Neural progenitor cell (in vitro differentiated cells): ENCODE results near the gene ARHGAP8.

ENCODE experiments used
- EZH2 ChIP-seq: fragments of 200-600 bp; sonication (generic); IDR thresholded peaks from 2 replicates; pipeline ENCODE4 v1.6.1; 2017; ENCODE audit warnings: antibody characterized with exemption, mild to moderate bottlenecking, moderate library complexity
- TF ChIP-seq, protein P1 (sequence below): fragments of 200-600 bp; sonication (generic); IDR thresholded peaks from 2 replicates; pipeline ENCODE4 v1.5.1; 2017; ENCODE audit warnings: antibody characterized with exemption, mild to moderate bottlenecking

DNA sequence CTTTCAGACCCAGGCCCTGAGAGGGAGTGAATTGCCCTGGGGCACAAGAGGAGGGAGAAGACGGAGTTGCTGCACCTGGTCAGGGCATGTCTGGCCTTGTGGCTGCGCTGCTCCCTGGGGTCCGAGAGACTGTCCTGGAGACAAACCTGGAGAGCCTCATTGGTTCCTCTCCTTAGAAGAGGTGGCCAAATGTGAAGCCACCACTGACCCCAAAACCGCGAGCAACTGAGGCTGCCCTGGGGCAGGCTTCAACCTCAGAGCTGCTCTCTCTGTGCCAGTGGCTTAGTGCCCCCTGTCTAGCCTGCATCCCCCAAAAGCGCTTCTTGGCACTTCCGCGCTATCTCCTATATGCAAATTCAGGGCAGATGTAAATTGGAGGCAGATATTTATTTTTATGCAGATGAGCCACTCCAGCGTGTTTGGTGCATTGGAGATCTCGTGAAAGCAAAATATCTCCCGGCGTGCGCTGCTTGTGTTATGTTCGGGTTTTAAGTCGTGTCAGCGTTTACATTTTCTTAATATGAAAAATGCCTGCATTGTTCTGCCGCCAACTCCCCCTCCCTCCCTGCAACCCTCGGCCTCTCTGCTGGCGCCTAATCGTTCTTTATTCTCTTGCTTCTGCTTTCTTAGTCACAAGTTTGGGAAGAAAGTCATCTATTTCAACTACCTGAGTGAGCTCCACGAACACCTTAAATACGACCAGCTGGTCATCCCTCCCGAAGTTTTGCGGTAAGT lies 69.5 kb downstream of the ARHGAP8 start:
- no peak for TF ChIP-seq EZH2
- TF ChIP-seq, protein P1, sequence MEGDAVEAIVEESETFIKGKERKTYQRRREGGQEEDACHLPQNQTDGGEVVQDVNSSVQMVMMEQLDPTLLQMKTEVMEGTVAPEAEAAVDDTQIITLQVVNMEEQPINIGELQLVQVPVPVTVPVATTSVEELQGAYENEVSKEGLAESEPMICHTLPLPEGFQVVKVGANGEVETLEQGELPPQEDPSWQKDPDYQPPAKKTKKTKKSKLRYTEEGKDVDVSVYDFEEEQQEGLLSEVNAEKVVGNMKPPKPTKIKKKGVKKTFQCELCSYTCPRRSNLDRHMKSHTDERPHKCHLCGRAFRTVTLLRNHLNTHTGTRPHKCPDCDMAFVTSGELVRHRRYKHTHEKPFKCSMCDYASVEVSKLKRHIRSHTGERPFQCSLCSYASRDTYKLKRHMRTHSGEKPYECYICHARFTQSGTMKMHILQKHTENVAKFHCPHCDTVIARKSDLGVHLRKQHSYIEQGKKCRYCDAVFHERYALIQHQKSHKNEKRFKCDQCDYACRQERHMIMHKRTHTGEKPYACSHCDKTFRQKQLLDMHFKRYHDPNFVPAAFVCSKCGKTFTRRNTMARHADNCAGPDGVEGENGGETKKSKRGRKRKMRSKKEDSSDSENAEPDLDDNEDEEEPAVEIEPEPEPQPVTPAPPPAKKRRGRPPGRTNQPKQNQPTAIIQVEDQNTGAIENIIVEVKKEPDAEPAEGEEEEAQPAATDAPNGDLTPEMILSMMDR: no peak
